ENCODE results near the gene BPIFB4.

The BPIFB4 gene

GRCh38 chr20:33082546-33082945, 3.1 kb downstream of the BPIFB4 start:
- no peak overlapping the region for H3K4me3 ChIP-seq (ENCODE audit: low read depth, low read length)
- no peak for TF ChIP-seq CTCF (IDR thresholded peaks at IDR 0.05; ENCODE audit: low read depth, low read length, missing control alignments)
- no peak for DNase-seq (ENCODE audit: low read depth)
- in situ Hi-C loops (cut with HindIII; ENCODE audit: low sequenced_read_pairs): no loop called here

GRCh38 chr20:33083544-33084340, 4.3 kb downstream of the BPIFB4 start:
- DNase-seq (ENCODE audit: low read depth): no peak
- in situ Hi-C loops (cut with HindIII; ENCODE audit: low sequenced_read_pairs): no loop called here
- no peak overlapping the region for H3K4me3 ChIP-seq (ENCODE audit: low read depth, low read length)
- no peak for TF ChIP-seq CTCF (IDR thresholded peaks at IDR 0.05; ENCODE audit: low read depth, low read length, missing control alignments)

GRCh38 chr20:33084722-33085121, 5.3 kb downstream of the BPIFB4 start:
- no peak for TF ChIP-seq CTCF (IDR thresholded peaks at IDR 0.05; ENCODE audit: low read depth, low read length, missing control alignments)
- H3K4me3 ChIP-seq (ENCODE audit: low read depth, low read length): no peak overlapping the region

GRCh38 chr20:33086052-33086722, 6.7 kb downstream of the BPIFB4 start:
- no peak overlapping the region for H3K4me3 ChIP-seq (ENCODE audit: low read depth, low read length)
- DNase-seq (ENCODE audit: low read depth): no peak
- TF ChIP-seq CTCF (IDR thresholded peaks at IDR 0.05; ENCODE audit: low read depth, low read length, missing control alignments): no peak
- in situ Hi-C loops (cut with HindIII; ENCODE audit: low sequenced_read_pairs): no loop called here

More at GRCh38 chr20:33084722-33085121, 5.3 kb downstream of the BPIFB4 start:
- no peak for DNase-seq (ENCODE audit: low read depth)
- in situ Hi-C loops (cut with HindIII; ENCODE audit: low sequenced_read_pairs): no loop called here

GRCh38 chr20:33091147-33091546, 11.7 kb downstream of the BPIFB4 start:
- TF ChIP-seq CTCF (IDR thresholded peaks at IDR 0.05; ENCODE audit: low read depth, low read length, missing control alignments): no peak
- no peak for DNase-seq (ENCODE audit: low read depth)
- in situ Hi-C loops (cut with HindIII; ENCODE audit: low sequenced_read_pairs): no loop called here
- no peak overlapping the region for H3K4me3 ChIP-seq (ENCODE audit: low read depth, low read length)

GRCh38 chr20:33091693-33092092, 12.2 kb downstream of the BPIFB4 start:
- in situ Hi-C loops (cut with HindIII; ENCODE audit: low sequenced_read_pairs): no loop called here
- no peak overlapping the region for H3K4me3 ChIP-seq (ENCODE audit: low read depth, low read length)
- no peak for DNase-seq (ENCODE audit: low read depth)
- no peak for TF ChIP-seq CTCF (IDR thresholded peaks at IDR 0.05; ENCODE audit: low read depth, low read length, missing control alignments)

Measured in astrocyte of the cerebellum (primary cell).